Caki2 (cell line): ENCODE data around the gene ATP13A2. TPM values are rescaled to one million over a fixed set of nuclear protein-coding genes. Genes with fewer than 3 reads are reported as not detected.

Source experiments
- DNase-seq: peaks from one replicate; pipeline ENCODE4 v3.0.0-alpha.2; 2015; ENCODE audit warnings: low read depth
- in situ Hi-C: cut with HindIII; loops from 2 replicates; pipeline ENCODE4 v1.10.0; 2016; ENCODE audit warnings: low sequenced_read_pairs, low pct_unique_long_range_greater_than_20kb, mixed read lengths
- total RNA-seq: library from RNA; depleted of rRNA; stranded (reverse); fragments of >200 nt; shearing (Covaris generic); gene quantifications from 2 replicates; pipeline ENCODE4 v1.2.3, GENCODE V29; 2014; ENCODE audit warnings: low replicate concordance

Gene ATP13A2
- total RNA-seq, 1 experiment from 2014 or later = 37.7 TPM

DNA sequence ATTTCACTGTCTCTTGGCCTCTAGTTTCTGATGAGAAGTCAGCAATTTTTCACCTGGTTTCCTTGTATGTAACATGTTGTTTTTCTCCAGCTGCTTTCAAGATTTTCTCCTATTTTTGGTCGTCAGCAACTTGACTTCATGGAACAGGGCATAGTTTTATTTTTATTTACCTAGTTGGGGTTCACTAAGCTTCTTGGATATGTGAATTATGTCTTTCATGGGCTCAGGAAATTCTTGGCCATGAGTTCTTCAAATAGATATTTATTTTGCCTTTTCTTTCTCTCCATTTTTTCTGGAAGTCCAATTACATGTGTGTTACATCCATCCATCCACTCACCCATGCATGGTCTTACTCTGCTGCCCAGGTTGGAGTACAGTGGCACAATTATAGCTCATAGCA, 28.4 kb upstream of the ATP13A2 start:
- in situ Hi-C loops = no loop called here
- no peak for DNase-seq

DNA sequence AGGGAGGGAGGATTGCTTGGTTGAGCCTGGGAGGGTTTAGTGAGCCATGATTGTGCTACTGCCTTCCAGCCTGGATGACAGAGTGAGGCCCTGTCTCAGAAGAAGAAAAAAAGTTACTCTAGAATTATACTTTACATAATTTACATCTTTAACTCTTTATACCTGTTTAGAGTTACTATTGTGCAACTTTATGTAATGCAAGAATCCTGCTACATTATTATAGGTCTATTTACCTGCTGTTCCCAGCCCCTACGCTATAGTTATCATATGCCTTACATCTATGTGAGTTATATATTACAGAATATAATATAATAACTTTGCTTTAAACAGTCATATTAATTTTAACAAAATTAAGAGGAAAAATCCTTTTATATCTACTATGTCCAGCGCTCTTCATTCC, 27.8 kb upstream of the ATP13A2 start:
- in situ Hi-C loops = no loop called here

DNA sequence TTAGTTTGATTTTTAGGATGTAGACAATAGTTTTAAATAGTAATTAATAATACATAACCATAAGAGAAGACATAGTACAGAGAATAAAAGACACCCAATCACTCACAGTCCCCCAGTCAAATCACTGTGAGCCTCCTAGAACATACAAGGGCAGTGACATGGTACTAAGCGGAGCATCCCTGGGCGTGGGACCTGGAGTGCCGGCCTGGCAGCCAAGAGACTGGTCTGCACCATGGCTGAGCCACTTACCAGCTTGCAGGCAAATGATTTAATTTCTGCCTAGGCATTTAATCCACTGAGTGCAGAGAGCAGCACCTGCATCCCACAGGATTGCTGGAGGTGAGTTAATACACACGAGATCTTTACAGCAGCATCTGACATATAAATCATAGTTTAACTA, 21.8 kb upstream of the ATP13A2 start:
- DNase-seq = no peak
- in situ Hi-C loops = no loop called here

More for the DNA sequence above, 27.8 kb upstream of the ATP13A2 start:
- no peak for DNase-seq

DNA sequence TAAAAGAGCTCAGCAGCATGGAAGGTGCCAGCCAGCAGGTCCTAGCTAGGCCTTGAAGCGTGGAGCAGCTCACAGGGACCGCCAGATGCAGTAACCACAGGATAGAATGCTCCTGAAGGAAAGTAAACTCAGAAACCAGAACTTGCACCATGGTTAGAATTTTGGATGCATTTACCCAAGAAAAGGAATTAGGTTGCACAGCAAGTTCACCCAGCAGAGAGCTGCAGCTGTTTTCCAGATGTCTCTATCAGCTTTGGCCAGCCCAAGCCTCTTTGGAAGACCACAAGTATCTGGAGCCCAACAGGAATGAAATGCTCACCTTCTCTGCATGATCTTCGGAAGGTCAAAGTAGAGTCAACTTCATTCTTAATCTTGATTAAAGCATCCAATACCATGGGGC, 21.0 kb upstream of the ATP13A2 start:
- DNase-seq = no peak
- in situ Hi-C loops = no loop called here

- in situ Hi-C loops = no loop called here
- no peak for DNase-seq
Measured at GRCh38 chr1:17031436-17031835, 19.7 kb upstream of the ATP13A2 start.

GRCh38 chr1:17030206-17030605, 18.5 kb upstream of the ATP13A2 start:
- in situ Hi-C loops = no loop called here
- no peak for DNase-seq

- in situ Hi-C loops = no loop called here
- no peak for DNase-seq
Measured at GRCh38 chr1:17028662-17029188, 17.0 kb upstream of the ATP13A2 start.

DNA sequence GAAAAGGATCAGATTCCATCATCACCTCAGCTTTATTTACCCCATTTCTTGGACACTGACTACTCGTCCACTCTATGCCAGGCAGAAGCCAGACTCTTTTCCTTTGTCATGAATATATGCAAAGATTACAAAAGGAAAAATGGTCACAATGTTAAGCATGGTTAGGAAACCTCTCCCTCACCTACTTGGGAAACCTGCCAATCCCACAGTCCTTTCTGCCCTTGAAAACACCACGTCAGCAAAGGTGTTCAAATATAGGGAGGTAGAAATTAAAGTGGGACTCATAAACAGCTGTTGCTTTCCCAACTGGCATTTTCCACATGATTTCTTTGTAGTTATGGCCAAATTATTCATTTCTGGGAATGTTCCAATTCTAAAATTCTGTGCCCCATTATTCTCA, 16.2 kb upstream of the ATP13A2 start:
- no peak for DNase-seq
- in situ Hi-C loops = no loop called here

- no peak for DNase-seq
- in situ Hi-C loops = no loop called here
Measured at GRCh38 chr1:17027403-17027802, 15.7 kb upstream of the ATP13A2 start.

DNA sequence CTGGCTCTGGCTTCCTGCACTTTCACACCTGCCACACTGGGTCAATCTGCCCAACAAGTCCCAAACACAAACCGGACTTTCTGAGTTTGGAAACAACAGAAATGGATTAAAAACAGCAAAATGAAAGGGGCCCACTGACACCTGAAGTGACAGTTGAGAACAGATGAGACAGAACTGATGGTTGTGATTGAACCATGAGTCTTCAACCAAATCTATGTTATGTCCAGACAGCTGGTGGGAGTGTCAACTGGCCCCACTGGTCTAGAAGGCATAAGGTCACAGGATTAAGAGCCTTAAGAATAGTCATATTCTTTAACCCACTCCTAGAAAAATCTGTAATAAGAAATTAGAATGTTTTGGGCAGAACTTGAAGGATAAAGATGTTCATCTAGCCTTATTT, 13.0 kb upstream of the ATP13A2 start:
- DNase-seq = no peak
- in situ Hi-C loops = no loop called here

- DNase-seq = no peak
- in situ Hi-C loops = no loop called here
Measured at GRCh38 chr1:17023573-17023972, 11.8 kb upstream of the ATP13A2 start.

- in situ Hi-C loops = no loop called here
- no peak for DNase-seq
Measured at GRCh38 chr1:17023102-17023501, 11.4 kb upstream of the ATP13A2 start.

- DNase-seq = no peak
- in situ Hi-C loops = no loop called here
Measured at GRCh38 chr1:17021896-17022295, 10.2 kb upstream of the ATP13A2 start.

- in situ Hi-C loops = no loop called here
- DNase-seq = no peak
Measured at GRCh38 chr1:17020502-17020901, 8.8 kb upstream of the ATP13A2 start.

DNA sequence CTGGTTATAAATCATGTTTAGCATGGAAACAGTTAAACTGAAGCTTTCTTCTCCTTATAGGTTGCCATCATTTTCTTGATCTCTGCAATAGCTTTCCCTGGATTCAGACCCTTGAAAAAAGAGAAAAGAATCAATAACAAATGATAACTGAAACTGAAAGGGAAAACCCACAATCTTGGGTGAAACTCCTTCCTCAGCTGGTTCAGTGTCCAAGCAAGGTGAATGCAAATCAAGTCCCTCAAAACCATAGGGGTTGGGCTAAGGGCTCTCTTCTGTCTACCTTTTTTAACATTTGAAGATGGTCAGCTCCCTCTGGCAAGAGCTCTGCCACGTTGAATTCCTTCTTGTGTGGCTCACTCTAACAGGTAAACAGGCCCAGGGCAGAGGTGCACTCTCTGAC, 7.1 kb upstream of the ATP13A2 start:
- DNase-seq = no peak
- in situ Hi-C loops = no loop called here

DNA sequence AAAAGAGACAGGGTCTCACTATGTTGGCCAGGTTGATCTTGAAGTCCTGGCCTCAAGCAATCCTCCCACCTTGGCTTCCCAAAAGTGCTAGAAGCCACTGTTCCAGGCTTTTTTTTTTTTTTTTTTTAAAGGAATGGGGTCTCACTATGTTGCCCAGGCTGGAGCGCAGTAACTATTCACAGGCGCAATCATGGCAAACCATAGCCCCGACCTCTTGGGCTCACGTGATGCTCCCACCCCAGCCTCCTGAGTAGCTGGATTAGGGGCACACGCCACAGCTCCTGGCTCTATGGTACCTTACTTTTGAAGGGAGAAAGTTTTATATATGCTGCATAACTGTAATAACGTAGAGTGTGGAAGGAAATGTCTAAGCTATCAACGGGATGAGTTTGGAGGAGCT, 5.7 kb upstream of the ATP13A2 start:
- DNase-seq = no peak
- in situ Hi-C loops = no loop called here

GRCh38 chr1:17016317-17016661, 4.6 kb upstream of the ATP13A2 start:
- in situ Hi-C loops = no loop called here
- DNase-seq = peak; percentile 41

GRCh38 chr1:17014671-17015567, 3.2 kb upstream of the ATP13A2 start:
- in situ Hi-C loops = no loop called here
- DNase-seq = no peak

DNA sequence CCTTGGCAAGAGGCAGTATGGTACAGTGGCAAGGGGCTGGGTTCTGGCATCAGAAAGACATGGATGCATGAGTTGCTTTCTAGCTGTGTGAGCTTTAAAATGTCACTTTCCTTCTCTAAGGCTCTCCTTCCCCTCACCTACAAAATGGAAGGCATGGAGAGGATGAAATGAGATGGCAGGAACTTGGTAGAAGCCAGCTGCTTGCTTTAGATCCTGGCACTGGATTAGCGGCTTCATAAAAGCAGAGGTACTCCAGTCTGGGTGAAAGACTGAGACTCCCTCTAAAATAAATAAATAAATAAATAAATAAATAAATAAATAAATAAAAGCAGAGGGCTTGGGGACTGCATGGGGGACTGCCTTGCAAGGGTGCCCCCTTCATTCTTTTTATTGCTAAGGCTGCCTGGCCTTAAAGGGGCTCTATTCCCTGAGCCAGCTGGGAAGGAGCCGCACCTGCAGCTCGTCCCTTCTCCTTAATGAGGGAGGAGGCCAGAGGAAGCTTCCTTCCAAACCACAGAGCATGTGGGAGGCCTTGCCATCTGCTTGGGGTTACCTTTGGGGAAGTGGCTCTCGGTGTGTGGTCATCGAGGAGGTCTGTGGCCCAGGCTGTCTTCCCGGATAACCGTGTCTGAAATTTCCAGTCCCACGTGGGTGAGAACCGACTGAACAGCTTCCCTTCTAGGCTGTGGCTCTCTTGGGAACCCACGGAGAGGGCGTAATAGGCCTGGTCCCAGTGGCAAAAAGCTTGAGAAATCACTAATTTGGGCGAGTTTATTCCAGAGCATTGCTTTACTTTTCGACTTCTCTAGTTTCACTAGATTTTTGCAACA, 2.0 kb upstream of the ATP13A2 start:
- no peak for DNase-seq
- in situ Hi-C loops = no loop called here
